Stomach smooth muscle (tissue), 2 donors: ENCODE measurements around the gene TK1.
"Not testable (repeated sequence)": the region's sequence is repeated elsewhere in the genome, so short reads cannot be mapped to it uniquely, and the experiment has no call there.

Experiments used
- H3K27ac ChIP-seq: one replicate; pipeline ENCODE4 v1.7.0; 2013; ENCODE audit warnings: mild to moderate bottlenecking, low read length, inconsistent platforms
- H3K27me3 ChIP-seq, 2 donors: one replicate each; pipeline ENCODE4 v1.7.0; 2013; ENCODE audit warnings: low read length in 2 of 2; ENCODE audit not compliant: insufficient read depth in 2 of 2, control insufficient read depth in 1 of 2
- H3K36me3 ChIP-seq, 2 donors: one replicate each; pipeline ENCODE4 v1.7.0; 2013; ENCODE audit warnings: low read length in 2 of 2; ENCODE audit not compliant: control insufficient read depth in 2 of 2, insufficient read depth in 2 of 2
- H3K4me1 ChIP-seq: one replicate; pipeline ENCODE4 v1.7.0; 2013; ENCODE audit warnings: low read length; ENCODE audit not compliant: control insufficient read depth, insufficient read depth
- H3K4me3 ChIP-seq, 2 donors: one replicate each; pipeline ENCODE4 v1.7.0; 2013; ENCODE audit warnings: low read length in 2 of 2
- H3K9ac ChIP-seq, 2 donors: one replicate each; pipeline ENCODE4 v1.7.0; 2013; ENCODE audit warnings: low read length in 2 of 2, mild to moderate bottlenecking in 1 of 2
- H3K9me3 ChIP-seq, 2 donors: one replicate each; pipeline ENCODE4 v1.7.0; 2013; ENCODE audit warnings: low read length in 2 of 2; ENCODE audit not compliant: control insufficient read depth in 2 of 2
- donor health status: healthy.
- donor health status: Pancreatic carcinoma.

The TK1 gene

DNA sequence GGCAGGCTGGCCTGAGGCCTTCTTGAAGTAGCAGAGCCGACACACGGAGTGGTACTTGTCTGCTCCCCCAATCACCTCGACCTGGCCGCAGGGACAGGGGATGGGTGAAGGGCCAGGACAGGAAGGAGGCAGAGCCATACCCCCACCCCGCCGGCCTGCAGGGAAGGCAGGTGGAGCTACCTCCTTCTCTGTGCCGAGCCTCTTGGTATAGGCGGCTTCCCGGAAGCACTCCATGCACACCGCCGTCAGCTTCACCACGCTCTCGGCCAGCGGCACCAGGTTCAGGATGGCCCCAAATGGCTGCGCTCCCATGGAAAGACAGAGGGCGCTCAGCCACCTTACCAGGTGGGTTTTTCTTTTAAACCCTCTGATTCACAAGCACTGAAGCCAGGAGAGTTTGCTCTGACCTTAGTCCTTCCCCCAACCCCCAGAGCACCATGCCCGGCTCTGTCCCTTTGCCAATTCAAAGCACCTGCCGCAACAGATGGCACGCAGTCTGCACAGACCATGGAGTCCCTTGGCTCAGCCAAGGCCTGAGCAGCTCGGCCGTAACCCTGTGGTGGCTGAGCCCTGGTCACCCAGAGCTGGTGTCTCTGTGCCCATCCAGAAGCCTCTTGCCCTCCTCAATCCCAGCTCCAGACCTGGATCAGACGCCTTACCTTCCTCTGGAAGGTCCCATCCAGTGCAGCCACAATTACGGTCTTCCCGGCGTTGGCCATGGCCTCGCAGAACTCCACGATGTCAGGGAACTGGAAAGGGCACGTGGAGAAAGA is 11.8 kb downstream of the TK1 start:
- Histone ChIP-seq H3K4me1 (peaks cover 85% of the 10 kb centered on the region), H3K9ac (no peak overlapping the region), H3K36me3 (peaks cover 0 to 2% of the 10 kb centered on the region in 2 donors), H3K27ac (peak overlapping the region; percentile 77), H3K4me3 (no peak overlapping the region), H3K9me3 (no peaks in the 10 kb centered on the region), H3K27me3 (no peaks in the 10 kb centered on the region)

DNA sequence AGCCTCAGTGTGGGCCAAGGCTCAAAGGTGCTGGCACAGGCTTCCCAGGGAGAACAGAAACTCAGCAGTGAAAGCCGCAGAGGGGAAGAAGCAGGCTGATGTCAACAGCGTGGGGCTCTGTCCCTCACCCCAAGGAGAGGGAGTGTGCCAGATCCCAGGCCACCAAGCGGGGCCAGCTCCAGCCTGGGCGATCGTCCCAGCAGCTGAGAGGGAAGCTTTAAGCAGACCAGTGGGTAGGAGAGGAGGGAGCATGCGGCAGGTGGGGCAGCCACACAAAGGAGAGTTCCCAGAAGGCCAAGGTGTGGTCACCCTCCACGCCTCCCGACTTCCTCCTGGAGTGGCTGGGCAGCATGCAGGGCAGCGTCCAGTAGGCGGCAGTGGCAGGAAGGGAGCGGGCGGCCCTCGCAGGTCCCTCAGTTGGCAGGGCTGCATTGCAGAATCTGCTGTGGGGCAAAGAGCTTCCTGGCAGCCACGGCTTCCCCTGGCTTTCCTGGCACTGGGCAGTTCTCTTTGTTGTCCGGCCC is 12.4 kb downstream of the TK1 start:
- Histone ChIP-seq H3K9ac (peak overlapping the region in 1 of 2 donors; percentile 42), H3K36me3 (peaks cover 0 to 2% of the 10 kb centered on the region in 2 donors), H3K4me3 (peak overlapping the region in 1 of 2 donors; percentile 29), H3K27ac (peak overlapping the region; percentile 77), H3K9me3 (no peaks in the 10 kb centered on the region), H3K27me3 (no peaks in the 10 kb centered on the region), H3K4me1 (peaks cover 86% of the 10 kb centered on the region)

DNA sequence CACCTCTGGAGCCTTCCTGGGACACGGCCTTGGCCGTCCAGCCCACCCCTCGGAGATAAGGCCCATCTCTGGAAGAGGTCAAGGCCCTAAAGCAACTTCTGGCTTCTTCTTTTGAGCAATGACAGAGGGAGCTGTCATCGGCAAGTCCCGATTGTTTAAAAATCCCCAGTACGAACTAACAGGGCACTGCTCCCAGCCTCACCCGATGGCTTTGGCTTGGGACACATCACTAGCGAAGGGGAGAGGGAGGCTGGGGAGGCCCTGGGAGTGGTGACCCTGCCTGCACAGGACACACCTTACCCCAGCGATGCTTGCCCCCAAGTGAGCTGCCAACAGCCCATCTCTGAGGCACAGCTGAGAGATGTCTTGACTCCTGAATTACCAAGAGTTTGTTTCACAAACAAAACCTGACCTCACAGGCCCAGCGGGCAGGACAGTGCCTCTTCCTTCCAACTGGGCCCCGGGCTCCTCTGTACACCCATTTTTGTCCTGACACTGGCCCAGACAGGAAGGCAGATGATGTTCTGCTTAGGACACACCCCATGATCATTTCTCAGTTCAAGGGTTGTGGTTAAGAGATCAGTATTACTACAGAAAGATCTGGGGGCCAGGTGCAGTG is 13.6 kb downstream of the TK1 start:
- H3K36me3 ChIP-seq, result peaks cover 0 to 2% of the 10 kb centered on the region in 2 donors
- no peak overlapping the region for H3K9ac ChIP-seq
- H3K27me3 ChIP-seq, result no peaks in the 10 kb centered on the region
- H3K9me3 ChIP-seq, result no peaks in the 10 kb centered on the region
- peak overlapping the region in 1 of 2 donors; percentile 40 for H3K4me3 ChIP-seq
- H3K27ac ChIP-seq, result peak overlapping the region; percentile 77
- H3K4me1 ChIP-seq, result peaks cover 77% of the 10 kb centered on the region

DNA sequence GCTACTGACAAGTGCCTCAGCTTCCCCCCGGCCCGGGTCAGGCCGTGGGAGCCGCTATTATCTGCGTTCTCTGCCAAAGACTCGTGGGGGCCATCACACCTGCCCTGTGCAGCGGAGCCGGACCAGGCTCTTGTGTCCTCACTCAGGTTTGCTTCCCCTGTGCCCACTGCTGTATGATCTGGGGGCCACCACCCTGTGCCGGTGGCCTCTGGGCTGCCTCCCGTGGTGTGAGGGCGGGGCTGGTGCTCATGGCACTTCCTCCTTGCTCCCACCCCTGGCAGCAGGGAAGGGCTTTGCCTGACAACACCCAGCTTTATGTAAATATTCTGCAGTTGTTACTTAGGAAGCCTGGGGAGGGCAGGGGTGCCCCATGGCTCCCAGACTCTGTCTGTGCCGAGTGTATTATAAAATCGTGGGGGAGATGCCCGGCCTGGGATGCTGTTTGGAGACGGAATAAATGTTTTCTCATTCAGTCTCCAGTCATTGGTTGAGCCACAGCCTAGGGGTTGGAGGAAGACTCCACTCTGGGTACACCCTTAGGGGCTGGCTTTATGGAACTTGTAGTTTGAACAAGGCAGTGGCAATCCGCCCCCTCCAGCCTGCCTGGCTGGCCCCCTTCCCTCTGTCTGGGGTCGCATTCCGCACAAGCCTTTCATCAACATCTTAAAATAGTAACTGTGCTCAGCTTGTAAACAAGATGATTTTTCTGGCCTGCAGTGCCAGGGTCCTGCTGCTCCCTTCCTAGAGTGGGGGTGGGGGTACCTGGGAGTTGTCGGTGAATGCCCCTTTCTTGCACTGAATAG is 14.4 kb downstream of the TK1 start:
- peak overlapping the region in 1 of 2 donors; percentile 40 for H3K4me3 ChIP-seq
- H3K4me1 ChIP-seq, result peaks cover 76% of the 10 kb centered on the region
- no peak overlapping the region for H3K9ac ChIP-seq

DNA sequence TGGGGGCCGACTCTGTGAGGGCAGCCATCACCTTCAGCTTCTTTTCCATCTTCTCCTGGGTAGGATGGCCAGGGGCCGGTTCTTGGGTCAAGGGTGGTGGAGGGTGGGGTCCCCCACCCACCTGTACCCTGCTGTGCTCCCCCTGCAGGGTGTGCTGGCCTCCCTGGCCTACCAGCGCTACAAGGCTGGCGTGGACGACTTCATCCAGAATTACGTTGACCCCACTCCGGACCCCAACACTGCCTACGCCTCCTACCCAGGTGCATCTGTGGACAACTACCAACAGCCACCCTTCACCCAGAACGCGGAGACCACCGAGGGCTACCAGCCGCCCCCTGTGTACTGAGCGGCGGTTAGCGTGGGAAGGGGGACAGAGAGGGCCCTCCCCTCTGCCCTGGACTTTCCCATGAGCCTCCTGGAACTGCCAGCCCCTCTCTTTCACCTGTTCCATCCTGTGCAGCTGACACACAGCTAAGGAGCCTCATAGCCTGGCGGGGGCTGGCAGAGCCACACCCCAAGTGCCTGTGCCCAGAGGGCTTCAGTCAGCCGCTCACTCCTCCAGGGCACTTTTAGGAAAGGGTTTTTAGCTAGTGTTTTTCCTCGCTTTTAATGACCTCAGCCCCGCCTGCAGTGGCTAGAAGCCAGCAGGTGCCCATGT is 15.1 kb downstream of the TK1 start:
- H3K9ac ChIP-seq, H3K27me3 ChIP-seq, H3K9me3 ChIP-seq, H3K4me3 ChIP-seq, H3K36me3 ChIP-seq: not testable (repeated sequence)
- H3K27ac ChIP-seq, result peak overlapping the region; percentile 77
- peaks cover 69% of the 10 kb centered on the region for H3K4me1 ChIP-seq

More for the DNA sequence above, 14.4 kb downstream of the TK1 start:
- peak overlapping the region; percentile 77 for H3K27ac ChIP-seq
- no peaks in the 10 kb centered on the region for H3K27me3 ChIP-seq
- peaks cover 0 to 2% of the 10 kb centered on the region in 2 donors for H3K36me3 ChIP-seq
- no peaks in the 10 kb centered on the region for H3K9me3 ChIP-seq

DNA sequence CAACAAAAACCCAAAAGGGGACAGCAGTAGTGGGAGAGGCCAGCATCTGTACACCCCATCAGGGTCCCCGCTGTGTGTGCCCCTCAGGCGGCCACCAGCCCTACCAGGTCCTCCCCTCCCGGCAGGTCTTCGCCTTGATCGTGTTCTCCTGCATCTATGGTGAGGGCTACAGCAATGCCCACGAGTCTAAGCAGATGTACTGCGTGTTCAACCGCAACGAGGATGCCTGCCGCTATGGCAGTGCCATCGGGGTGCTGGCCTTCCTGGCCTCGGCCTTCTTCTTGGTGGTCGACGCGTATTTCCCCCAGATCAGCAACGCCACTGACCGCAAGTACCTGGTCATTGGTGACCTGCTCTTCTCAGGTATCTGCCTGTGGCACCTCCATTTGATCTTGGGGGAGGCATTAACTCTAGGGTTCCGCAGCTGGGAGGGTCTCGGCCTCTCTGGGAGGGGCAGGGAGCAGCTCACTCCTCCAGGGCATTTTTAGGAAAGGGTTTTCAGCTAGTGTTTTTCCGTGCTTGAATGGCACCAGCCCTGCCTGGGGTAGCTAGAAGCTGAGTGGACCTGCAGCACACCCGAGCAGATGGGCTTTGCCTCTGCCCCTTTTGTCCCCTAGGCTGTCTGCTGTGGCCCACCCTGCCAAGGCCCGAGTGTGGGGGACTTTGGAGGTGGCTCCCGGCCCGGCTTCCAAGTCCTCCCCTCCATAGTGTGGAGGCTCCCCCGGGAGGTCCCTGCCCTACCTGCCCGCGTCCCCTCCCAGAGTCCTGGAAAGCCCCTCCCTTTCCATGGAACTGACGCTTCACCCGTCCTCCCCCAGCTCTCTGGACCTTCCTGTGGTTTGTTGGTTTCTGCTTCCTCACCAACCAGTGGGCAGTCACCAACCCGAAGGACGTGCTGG is 15.9 kb downstream of the TK1 start:
- Histone ChIP-seq H3K27ac (no peak overlapping the region), H3K27me3 (no peaks in the 10 kb centered on the region), H3K4me3 (no peak overlapping the region), H3K4me1 (peaks cover 61% of the 10 kb centered on the region), H3K9me3 (no peaks in the 10 kb centered on the region), H3K36me3 (peaks cover 0 to 2% of the 10 kb centered on the region in 2 donors), H3K9ac (no peak overlapping the region)

DNA sequence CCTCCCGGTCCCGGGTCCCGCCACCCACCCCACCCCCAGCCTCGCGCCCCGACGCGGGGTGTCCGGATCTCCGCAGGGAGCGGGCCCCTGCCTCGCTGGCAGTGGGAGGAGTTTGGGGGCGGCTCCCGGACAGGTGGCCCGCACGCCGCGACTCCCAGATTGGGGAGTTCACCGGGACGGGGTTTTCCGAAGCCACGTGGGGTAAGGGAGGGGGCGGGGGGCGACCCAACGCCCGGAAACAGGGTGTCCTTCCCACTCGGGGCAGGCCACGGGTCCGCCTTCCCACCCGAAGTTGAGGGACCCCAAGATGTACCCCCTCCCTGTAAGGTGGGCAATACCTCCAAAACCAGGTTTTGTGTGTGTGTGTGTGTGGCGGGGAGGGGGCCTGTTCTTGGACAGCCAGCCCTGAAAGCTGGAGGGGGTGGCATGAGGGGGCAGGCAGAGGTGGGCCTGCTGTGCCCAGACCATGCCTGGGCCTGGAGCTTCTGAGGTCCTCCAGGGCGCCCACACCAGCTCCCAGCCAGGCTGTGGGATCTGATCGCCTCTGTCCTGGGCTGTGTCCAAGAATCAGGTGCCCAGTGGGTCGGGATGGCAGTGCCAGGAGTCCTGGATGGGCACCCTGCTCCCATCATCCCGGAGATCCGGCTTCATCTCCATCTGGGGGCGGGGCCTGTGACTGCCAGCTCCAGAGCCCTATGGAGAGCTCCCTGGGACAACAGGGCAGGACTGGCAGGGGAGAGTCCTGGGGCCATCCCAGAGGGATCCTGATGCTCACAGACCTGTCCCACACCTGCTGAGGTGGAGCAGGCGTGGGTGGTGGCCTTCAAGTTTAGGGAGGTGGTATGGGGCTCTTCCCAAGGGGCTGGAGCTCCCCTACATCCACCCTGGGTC is 17.7 kb downstream of the TK1 start:
- no peaks in the 10 kb centered on the region for H3K27me3 ChIP-seq
- no peaks in the 10 kb centered on the region for H3K9me3 ChIP-seq
- peak overlapping the region; percentile 74 for H3K27ac ChIP-seq
- H3K4me3 ChIP-seq, result peak overlapping the region; percentile 58 to 79
- H3K9ac ChIP-seq, result peak overlapping the region; percentile 60 to 64
- H3K36me3 ChIP-seq, result peaks cover 0 to 2% of the 10 kb centered on the region in 2 donors
- H3K4me1 ChIP-seq, result peaks cover 43% of the 10 kb centered on the region

DNA sequence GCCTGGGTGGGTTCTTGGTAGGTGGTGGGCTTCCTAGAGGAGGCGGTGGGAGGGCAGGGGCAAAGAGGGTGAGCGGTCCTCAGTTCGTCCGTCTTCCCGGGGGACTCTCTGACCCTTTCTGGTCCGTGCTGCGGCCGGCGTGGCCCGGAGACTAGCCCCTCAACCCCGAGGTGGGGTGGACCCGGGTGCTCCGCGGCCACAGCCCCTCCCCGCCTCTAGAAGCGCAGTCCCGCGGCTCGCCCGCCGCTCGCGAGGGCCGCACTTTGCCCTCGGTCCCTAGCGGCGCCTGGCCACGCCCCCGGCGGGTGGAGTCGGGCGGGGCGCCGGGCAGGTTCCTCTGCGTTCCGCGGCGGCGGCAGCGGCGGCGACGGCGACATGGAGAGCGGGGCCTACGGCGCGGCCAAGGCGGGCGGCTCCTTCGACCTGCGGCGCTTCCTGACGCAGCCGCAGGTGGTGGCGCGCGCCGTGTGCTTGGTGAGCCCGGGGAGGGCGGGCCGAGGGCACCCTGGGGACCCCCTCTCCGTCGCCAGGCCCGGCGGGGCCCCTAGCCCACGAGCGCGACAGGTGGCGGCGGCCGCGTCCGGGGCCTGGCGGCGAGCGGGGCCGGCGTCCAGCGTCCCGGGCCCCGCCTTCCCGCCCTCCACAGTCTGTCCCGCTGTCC is 18.5 kb downstream of the TK1 start, which contains the start of gene SYNGR2:
Gene SYNGR2, plus strand, starts transcription at position 340 of the 661 bp plus-strand sequence. Its CDS starts 36 bp downstream, at position 376.
- Histone ChIP-seq H3K4me3 (peak within 1 kb of the TSS; percentile 58 to 79), H3K9me3 (no peaks in the 10 kb centered on the region), H3K27ac (peak within 1 kb of the TSS; percentile 74), H3K27me3 (no peaks in the 10 kb centered on the region), H3K4me1 (peaks cover 36% of the 10 kb centered on the region), H3K36me3 (peaks cover 0 to 2% of the 10 kb centered on the region in 2 donors), H3K9ac (peak within 1 kb of the TSS; percentile 64 to 83)
